HEK293 (cell line): ENCODE data around the gene CPA5.

Experiments
- CTCF ChIA-PET: fragments of 350-600 bp; formaldehyde crosslinking; extraction: SDS; loops from one replicate; lab custom pipeline; 2021; ENCODE audit warnings: antibody characterized with exemption; lab: Yijun Ruan, JAX
- POLR2A ChIA-PET: fragments of 300-600 bp; formaldehyde crosslinking; extraction: SDS; loops from one replicate; lab custom pipeline; 2020; ENCODE audit warnings: antibody characterized with exemption, inconsistent platforms; lab: Yijun Ruan, JAX
- H3K27ac ChIP-seq: fragments of 200-500 bp; sonication (Bioruptor generic); 2 replicates; pipeline ENCODE4 v1.5.1; 2014; ENCODE audit warnings: low read depth, low read length, control low read depth, inconsistent platforms; ENCODE audit errors: extremely low read depth
- H3K36me3 ChIP-seq, 2 experiments: fragments of 200-500 bp in 1 of 2; sonication (Bioruptor generic) in 1 of 2; 1 replicate in 1 of 2; 2 replicates in 1 of 2; pipeline ENCODE4 v1.5.1; 2014 to 2017; ENCODE audit warnings: inconsistent platforms in 2 of 2, low read length in 2 of 2; ENCODE audit not compliant: control insufficient read depth in 2 of 2, insufficient read depth in 1 of 2
- H3K4me1 ChIP-seq: fragments of 200-500 bp; sonication (Bioruptor generic); 2 replicates; pipeline ENCODE4 v1.5.1; 2014; ENCODE audit warnings: mild to moderate bottlenecking, low read length, inconsistent platforms; ENCODE audit not compliant: control insufficient read depth, insufficient read depth
- H3K4me3 ChIP-seq: 2 replicates; pipeline ENCODE4 v1.5.1; 2011; ENCODE audit warnings: low read depth, mild to moderate bottlenecking, control low read depth, low read length, moderate library complexity
- H3K9me3 ChIP-seq: fragments of 200-500 bp; sonication (Bioruptor generic); 2 replicates; pipeline ENCODE4 v1.5.1; 2014; ENCODE audit warnings: low read depth, low read length, inconsistent platforms; ENCODE audit not compliant: control insufficient read depth, insufficient read depth
- GFI1B ChIP-seq: fragments of 450-650 bp; formaldehyde crosslinking; IDR thresholded peaks from 2 replicates; pipeline ENCODE4 v1.5.1; 2016; ENCODE audit warnings: missing biosample characterization, missing genetic modification characterization
- GLI2 ChIP-seq: fragments of 450-650 bp; formaldehyde crosslinking; IDR thresholded peaks from 2 replicates; pipeline ENCODE4; 2017; ENCODE audit warnings: missing biosample characterization, missing genetic modification characterization, low read depth, borderline replicate concordance
- MZF1 ChIP-seq: fragments of 450-650 bp; formaldehyde crosslinking; IDR thresholded peaks from 2 replicates; pipeline ENCODE4 v1.5.1; 2017; ENCODE audit warnings: missing biosample characterization, missing genetic modification characterization, borderline replicate concordance
- PATZ1 ChIP-seq: fragments of 450-650 bp; formaldehyde crosslinking; IDR thresholded peaks from 2 replicates; pipeline ENCODE4 v1.5.1; 2016; ENCODE audit warnings: missing biosample characterization, missing genetic modification characterization
- SP2 ChIP-seq: fragments of 450-650 bp; formaldehyde crosslinking; IDR thresholded peaks from 2 replicates; pipeline ENCODE4 v1.5.1; 2016; ENCODE audit warnings: missing biosample characterization, missing genetic modification characterization
- YY2 ChIP-seq: fragments of 450-650 bp; formaldehyde crosslinking; IDR thresholded peaks from 2 replicates; pipeline ENCODE4 v1.5.1; 2016; ENCODE audit warnings: missing biosample characterization, missing genetic modification characterization
- ZFP3 ChIP-seq: fragments of 450-650 bp; formaldehyde crosslinking; IDR thresholded peaks from 2 replicates; pipeline ENCODE4 v1.5.1; 2016; ENCODE audit warnings: low read depth, missing biosample characterization, missing genetic modification characterization
- ZNF121 ChIP-seq: fragments of 450-650 bp; formaldehyde crosslinking; IDR thresholded peaks from 2 replicates; pipeline ENCODE4 v1.5.1; 2016; ENCODE audit warnings: missing biosample characterization, missing genetic modification characterization
- ZNF146 ChIP-seq: fragments of 450-650 bp; formaldehyde crosslinking; IDR thresholded peaks from 2 replicates; pipeline ENCODE4 v1.5.1; 2016; ENCODE audit warnings: missing biosample characterization, missing genetic modification characterization
- ZNF221 ChIP-seq: fragments of 450-650 bp; formaldehyde crosslinking; IDR thresholded peaks from 2 replicates; pipeline ENCODE4 v1.5.1; 2017; ENCODE audit warnings: missing biosample characterization, missing genetic modification characterization, borderline replicate concordance
- ZNF335 ChIP-seq: fragments of 450-650 bp; formaldehyde crosslinking; conservative IDR thresholded peaks from 2 replicates; pipeline ENCODE4 v1.5.1; 2016; ENCODE audit warnings: missing biosample characterization, missing genetic modification characterization
- ZNF394 ChIP-seq: fragments of 450-650 bp; formaldehyde crosslinking; IDR thresholded peaks from 2 replicates; pipeline ENCODE4 v1.5.1; 2016; ENCODE audit warnings: missing biosample characterization, missing genetic modification characterization, mild to moderate bottlenecking, moderate library complexity, borderline replicate concordance
- ZNF416 ChIP-seq: fragments of 450-650 bp; formaldehyde crosslinking; IDR thresholded peaks from 2 replicates; pipeline ENCODE4 v1.5.1; 2016; ENCODE audit warnings: missing biosample characterization, missing genetic modification characterization
- ZNF473 ChIP-seq: fragments of 450-650 bp; formaldehyde crosslinking; IDR thresholded peaks from 2 replicates; pipeline ENCODE4 v1.5.1; 2017; ENCODE audit warnings: missing biosample characterization, missing genetic modification characterization
- ZNF501 ChIP-seq: fragments of 450-650 bp; formaldehyde crosslinking; IDR thresholded peaks from 2 replicates; pipeline ENCODE4 v1.5.1; 2016; ENCODE audit warnings: missing biosample characterization, missing genetic modification characterization
- ZNF510 ChIP-seq: fragments of 450-650 bp; formaldehyde crosslinking; IDR thresholded peaks from 2 replicates; pipeline ENCODE4 v1.5.1; 2018; ENCODE audit warnings: mild to moderate bottlenecking, missing genetic modification characterization, missing biosample characterization; ENCODE audit not compliant: insufficient replicate concordance
- ZNF561 ChIP-seq: fragments of 450-650 bp; IDR thresholded peaks from 2 replicates; pipeline ENCODE4 v1.5.1; 2018; ENCODE audit warnings: missing biosample characterization, missing genetic modification characterization, borderline replicate concordance
- ZNF571 ChIP-seq: fragments of 450-650 bp; formaldehyde crosslinking; IDR thresholded peaks from 2 replicates; pipeline ENCODE4 v1.5.0; 2017; ENCODE audit warnings: missing biosample characterization, missing genetic modification characterization
- TF ChIP-seq, protein P1 (sequence below): fragments of 450-650 bp; formaldehyde crosslinking; IDR thresholded peaks from 2 replicates; pipeline ENCODE4 v1.5.1; 2016; ENCODE audit warnings: missing biosample characterization, missing genetic modification characterization, borderline replicate concordance
- TF ChIP-seq, protein P2 (sequence below): fragments of 450-650 bp; formaldehyde crosslinking; IDR thresholded peaks from 2 replicates; pipeline ENCODE4 v1.5.1; 2017; ENCODE audit warnings: missing biosample characterization, missing genetic modification characterization
- TF ChIP-seq, protein P3 (sequence below): fragments of 450-650 bp; formaldehyde crosslinking; IDR thresholded peaks from 2 replicates; pipeline ENCODE4 v1.5.1; 2017; ENCODE audit warnings: missing biosample characterization, missing genetic modification characterization

Gene CPA5

DNA sequence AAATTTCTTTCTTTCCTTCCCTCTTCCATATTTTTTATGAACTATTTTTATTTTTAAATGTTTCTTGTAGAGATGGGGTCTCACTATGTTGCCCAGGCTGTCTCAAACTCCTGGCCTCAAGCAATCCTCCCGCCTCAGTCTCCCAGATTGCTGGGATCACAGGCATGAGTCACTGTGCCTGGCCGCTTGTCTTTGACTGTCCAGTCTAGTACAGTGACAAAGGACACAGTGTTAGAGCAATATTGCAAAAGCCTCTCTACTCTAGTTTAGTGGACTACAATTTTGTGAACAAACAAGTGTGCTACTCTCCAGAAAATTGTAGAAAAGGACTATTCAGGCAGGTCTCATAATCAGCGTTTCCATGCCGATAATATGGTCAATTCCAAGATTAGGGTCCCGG lies 40.6 kb upstream of the CPA5 start:
- no peak overlapping the region for H3K27ac ChIP-seq
- no peaks in the 10 kb centered on the region for H3K9me3 ChIP-seq
- CTCF ChIA-PET: no interaction called here
- TF ChIP-seq MZF1 (tag by site-specific recombination) (no peak), ZNF121 (tag by site-specific recombination) (0 out of 2 replicates have a peak, but pooled peaks have one; percentile 18)
- TF ChIP-seq, all 188 proteins: peak for 1
- Histone ChIP-seq H3K36me3 (no peaks in the 10 kb centered on the region), H3K4me3 (no peak overlapping the region), H3K4me1 (no peaks in the 10 kb centered on the region)
- POLR2A ChIA-PET: no interaction called here

- ChIA-PET POLR2A (no interaction called here), CTCF (interaction anchor here (0.6 to 0.7 kb wide), 2 partner anchors 99 to 156 kb away, joined by 3 to 4 read pairs; no protein-coding TSS in a partner anchor)
- no peaks in the 10 kb centered on the region for H3K9me3 ChIP-seq
- no peak for TF ChIP-seq ZNF221 (tag by site-specific recombination)
- no peak for TF ChIP-seq GFI1B (tag by site-specific recombination)
- no peak for TF ChIP-seq ZNF335 (tag by site-specific recombination)
- no peak for TF ChIP-seq GLI2 (tag by site-specific recombination)
- no peak for TF ChIP-seq ZFP3 (tag by site-specific recombination)
- no peak for TF ChIP-seq PATZ1 (tag by site-specific recombination)
- no peak for TF ChIP-seq ZNF510
- no peak for TF ChIP-seq SP2 (tag by site-specific recombination)
- TF ChIP-seq, protein P1, sequence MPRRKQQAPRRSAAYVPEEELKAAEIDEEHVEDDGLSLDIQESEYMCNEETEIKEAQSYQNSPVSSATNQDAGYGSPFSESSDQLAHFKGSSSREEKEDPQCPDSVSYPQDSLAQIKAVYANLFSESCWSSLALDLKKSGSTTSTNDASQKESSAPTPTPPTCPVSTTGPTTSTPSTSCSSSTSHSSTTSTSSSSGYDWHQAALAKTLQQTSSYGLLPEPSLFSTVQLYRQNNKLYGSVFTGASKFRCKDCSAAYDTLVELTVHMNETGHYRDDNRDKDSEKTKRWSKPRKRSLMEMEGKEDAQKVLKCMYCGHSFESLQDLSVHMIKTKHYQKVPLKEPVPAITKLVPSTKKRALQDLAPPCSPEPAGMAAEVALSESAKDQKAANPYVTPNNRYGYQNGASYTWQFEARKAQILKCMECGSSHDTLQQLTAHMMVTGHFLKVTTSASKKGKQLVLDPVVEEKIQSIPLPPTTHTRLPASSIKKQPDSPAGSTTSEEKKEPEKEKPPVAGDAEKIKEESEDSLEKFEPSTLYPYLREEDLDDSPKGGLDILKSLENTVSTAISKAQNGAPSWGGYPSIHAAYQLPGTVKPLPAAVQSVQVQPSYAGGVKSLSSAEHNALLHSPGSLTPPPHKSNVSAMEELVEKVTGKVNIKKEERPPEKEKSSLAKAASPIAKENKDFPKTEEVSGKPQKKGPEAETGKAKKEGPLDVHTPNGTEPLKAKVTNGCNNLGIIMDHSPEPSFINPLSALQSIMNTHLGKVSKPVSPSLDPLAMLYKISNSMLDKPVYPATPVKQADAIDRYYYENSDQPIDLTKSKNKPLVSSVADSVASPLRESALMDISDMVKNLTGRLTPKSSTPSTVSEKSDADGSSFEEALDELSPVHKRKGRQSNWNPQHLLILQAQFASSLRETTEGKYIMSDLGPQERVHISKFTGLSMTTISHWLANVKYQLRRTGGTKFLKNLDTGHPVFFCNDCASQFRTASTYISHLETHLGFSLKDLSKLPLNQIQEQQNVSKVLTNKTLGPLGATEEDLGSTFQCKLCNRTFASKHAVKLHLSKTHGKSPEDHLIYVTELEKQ (tag by site-specific recombination): no peak
- no peak for TF ChIP-seq ZNF571 (tag by site-specific recombination)
- no peak for TF ChIP-seq ZNF394
- no peak for TF ChIP-seq ZNF561 (tag by site-specific recombination)
- TF ChIP-seq ZNF473 (tag by site-specific recombination): no peak
- TF ChIP-seq, protein P2, sequence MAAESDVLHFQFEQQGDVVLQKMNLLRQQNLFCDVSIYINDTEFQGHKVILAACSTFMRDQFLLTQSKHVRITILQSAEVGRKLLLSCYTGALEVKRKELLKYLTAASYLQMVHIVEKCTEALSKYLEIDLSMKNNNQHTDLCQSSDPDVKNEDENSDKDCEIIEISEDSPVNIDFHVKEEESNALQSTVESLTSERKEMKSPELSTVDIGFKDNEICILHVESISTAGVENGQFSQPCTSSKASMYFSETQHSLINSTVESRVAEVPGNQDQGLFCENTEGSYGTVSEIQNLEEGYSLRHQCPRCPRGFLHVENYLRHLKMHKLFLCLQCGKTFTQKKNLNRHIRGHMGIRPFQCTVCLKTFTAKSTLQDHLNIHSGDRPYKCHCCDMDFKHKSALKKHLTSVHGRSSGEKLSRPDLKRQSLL (tag by site-specific recombination): no peak
- TF ChIP-seq YY2: no peak
- TF ChIP-seq ZNF501 (tag by site-specific recombination): no peak
- no peak for TF ChIP-seq ZNF416
- TF ChIP-seq ZNF146 (tag by site-specific recombination): no peak
- TF ChIP-seq, protein P3, sequence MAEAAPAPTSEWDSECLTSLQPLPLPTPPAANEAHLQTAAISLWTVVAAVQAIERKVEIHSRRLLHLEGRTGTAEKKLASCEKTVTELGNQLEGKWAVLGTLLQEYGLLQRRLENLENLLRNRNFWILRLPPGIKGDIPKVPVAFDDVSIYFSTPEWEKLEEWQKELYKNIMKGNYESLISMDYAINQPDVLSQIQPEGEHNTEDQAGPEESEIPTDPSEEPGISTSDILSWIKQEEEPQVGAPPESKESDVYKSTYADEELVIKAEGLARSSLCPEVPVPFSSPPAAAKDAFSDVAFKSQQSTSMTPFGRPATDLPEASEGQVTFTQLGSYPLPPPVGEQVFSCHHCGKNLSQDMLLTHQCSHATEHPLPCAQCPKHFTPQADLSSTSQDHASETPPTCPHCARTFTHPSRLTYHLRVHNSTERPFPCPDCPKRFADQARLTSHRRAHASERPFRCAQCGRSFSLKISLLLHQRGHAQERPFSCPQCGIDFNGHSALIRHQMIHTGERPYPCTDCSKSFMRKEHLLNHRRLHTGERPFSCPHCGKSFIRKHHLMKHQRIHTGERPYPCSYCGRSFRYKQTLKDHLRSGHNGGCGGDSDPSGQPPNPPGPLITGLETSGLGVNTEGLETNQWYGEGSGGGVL: no peak
- H3K27ac ChIP-seq: no peak overlapping the region
- no peaks in the 10 kb centered on the region for H3K36me3 ChIP-seq
- no peak overlapping the region for H3K4me3 ChIP-seq
- H3K4me1 ChIP-seq: no peaks in the 10 kb centered on the region
Measured at GRCh38 chr7:130304878-130305277, 39.7 kb upstream of the CPA5 start.
